MCF 10A (cell line): Measurements from ENCODE around the gene ST7L. TPM values are rescaled to one million over a fixed set of nuclear protein-coding genes. Genes with fewer than 3 reads are reported as not detected.

Experiments used
- BruUV-seq: library from RNA; stranded (reverse); fragments of 400-500 nt; replicated peaks from 2 replicates; lab custom pipeline; 2021; lab: Mats Ljungman, UMichigan
- CTCF ChIA-PET: fragments of 300-600 bp; sonication (Branson Sonifier 250); formaldehyde crosslinking; extraction: SDS; loops from one replicate; lab custom pipeline; 2021; ENCODE audit warnings: antibody characterized with exemption, inconsistent platforms; lab: Yijun Ruan, JAX
- POLR2A ChIA-PET: fragments of 300-600, 350-650 bp; sonication (Branson Sonifier 250); formaldehyde crosslinking; extraction: SDS; loops from one replicate; lab custom pipeline; 2020; ENCODE audit warnings: antibody characterized with exemption, inconsistent platforms; lab: Yijun Ruan, JAX
- DNase-seq: peaks from one replicate; pipeline ENCODE4 v3.0.0-alpha.2; 2018; ENCODE audit not compliant: unreplicated experiment
- H3K27ac Mint-ChIP-seq: one replicate; pipeline ENCODE4 v1.8.0; 2022; ENCODE audit warnings: mild to moderate bottlenecking, low read depth, mixed read lengths; ENCODE audit not compliant: unreplicated experiment
- H3K27me3 Mint-ChIP-seq: one replicate; pipeline ENCODE4 v1.8.0; 2022; ENCODE audit warnings: mixed read lengths; ENCODE audit not compliant: insufficient read depth, unreplicated experiment
- H3K36me3 Mint-ChIP-seq: one replicate; pipeline ENCODE4 v1.8.0; 2022; ENCODE audit warnings: mild to moderate bottlenecking, moderate library complexity, mixed read lengths; ENCODE audit not compliant: insufficient read depth, unreplicated experiment
- H3K4me1 Mint-ChIP-seq: one replicate; pipeline ENCODE4 v1.8.0; 2022; ENCODE audit warnings: mixed read lengths; ENCODE audit not compliant: insufficient read depth, unreplicated experiment
- H3K4me3 Mint-ChIP-seq: one replicate; pipeline ENCODE4 v1.8.0; 2022; ENCODE audit warnings: mild to moderate bottlenecking, moderate library complexity, mixed read lengths; ENCODE audit not compliant: unreplicated experiment
- H3K9me3 Mint-ChIP-seq: one replicate; pipeline ENCODE4 v1.8.0; 2022; ENCODE audit warnings: mixed read lengths; ENCODE audit not compliant: unreplicated experiment
- intact Hi-C: fragments of 100-400 bp; cut with micrococcal nuclease; formaldehyde crosslinking; loops from 2 replicates; pipeline ENCODE4 v1.14.1; 2022
- total RNA-seq: library from RNA; stranded (reverse); gene quantifications from 2 replicates; pipeline ENCODE4 v1.2.3, GENCODE V29; 2022
- TF ChIP-seq, protein P1 (sequence below): fragments of 200-600 bp; IDR thresholded peaks from one replicate; pipeline ENCODE4 v1.8.0; 2022; ENCODE audit warnings: antibody characterized with exemption, mild to moderate bottlenecking; ENCODE audit not compliant: unreplicated experiment

The ST7L gene
- total RNA-seq, 1 experiment from 2014 or later: 25.5 TPM

DNA sequence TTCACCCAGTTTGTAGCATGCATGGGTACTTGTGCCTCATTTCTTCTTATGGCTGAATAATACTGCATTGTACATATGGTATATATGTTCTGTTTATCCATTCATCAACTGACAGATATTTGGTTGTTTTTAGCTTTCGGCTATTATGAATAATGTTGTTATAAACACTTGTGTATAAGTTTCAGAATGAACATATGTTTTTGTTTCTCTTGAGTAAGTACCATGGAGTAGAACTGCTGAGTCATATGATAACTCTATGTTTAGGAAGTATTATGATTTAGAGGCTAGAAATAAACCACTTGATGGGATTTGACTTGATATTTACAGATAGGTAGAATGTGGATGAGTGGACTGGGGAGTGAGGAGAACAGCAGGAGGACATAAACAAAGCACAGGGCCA is 61.6 kb downstream of the ST7L start:
- H3K36me3 Mint-ChIP-seq: peaks cover 47% of the 10 kb centered on the region
- BruUV-seq: no TSS peak
- H3K27me3 Mint-ChIP-seq: no peaks in the 10 kb centered on the region
- no peaks in the 10 kb centered on the region for H3K9me3 Mint-ChIP-seq
- ChIA-PET CTCF (no interaction called here), POLR2A (interaction anchor here (1.1 kb wide), 1 partner anchor 13 kb away, joined by 3 read pairs; no protein-coding TSS in a partner anchor)
- intact Hi-C loops: no loop called here
- TF ChIP-seq, protein P1, sequence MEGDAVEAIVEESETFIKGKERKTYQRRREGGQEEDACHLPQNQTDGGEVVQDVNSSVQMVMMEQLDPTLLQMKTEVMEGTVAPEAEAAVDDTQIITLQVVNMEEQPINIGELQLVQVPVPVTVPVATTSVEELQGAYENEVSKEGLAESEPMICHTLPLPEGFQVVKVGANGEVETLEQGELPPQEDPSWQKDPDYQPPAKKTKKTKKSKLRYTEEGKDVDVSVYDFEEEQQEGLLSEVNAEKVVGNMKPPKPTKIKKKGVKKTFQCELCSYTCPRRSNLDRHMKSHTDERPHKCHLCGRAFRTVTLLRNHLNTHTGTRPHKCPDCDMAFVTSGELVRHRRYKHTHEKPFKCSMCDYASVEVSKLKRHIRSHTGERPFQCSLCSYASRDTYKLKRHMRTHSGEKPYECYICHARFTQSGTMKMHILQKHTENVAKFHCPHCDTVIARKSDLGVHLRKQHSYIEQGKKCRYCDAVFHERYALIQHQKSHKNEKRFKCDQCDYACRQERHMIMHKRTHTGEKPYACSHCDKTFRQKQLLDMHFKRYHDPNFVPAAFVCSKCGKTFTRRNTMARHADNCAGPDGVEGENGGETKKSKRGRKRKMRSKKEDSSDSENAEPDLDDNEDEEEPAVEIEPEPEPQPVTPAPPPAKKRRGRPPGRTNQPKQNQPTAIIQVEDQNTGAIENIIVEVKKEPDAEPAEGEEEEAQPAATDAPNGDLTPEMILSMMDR: no peak
- H3K27ac Mint-ChIP-seq: peak overlapping the region; percentile 40
- H3K4me3 Mint-ChIP-seq: no peak overlapping the region
- peaks cover 7% of the 10 kb centered on the region for H3K4me1 Mint-ChIP-seq
- peak; percentile 17 for DNase-seq

DNA sequence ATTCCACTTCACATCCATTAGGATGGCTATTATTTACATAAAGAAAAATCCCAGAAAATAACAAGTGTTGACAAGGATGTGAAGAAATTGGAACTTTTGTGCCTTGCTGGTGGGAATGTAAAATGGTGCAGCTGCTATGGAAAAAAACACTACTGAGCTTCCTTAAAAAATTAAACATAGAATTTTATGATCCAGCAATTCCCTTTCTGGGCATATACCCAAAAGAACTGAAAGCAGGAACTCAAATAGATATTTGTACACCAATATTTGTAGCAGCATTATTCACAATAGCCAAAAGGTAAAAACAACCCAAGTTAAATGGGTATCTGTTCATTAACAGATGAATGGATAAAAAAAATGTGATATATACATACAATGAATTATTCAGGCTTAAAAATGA is 64.5 kb downstream of the ST7L start:
- DNase-seq: no peak
- Mint-ChIP-seq H3K4me3 (no peak overlapping the region), H3K27ac (no peak overlapping the region), H3K9me3 (no peaks in the 10 kb centered on the region), H3K27me3 (no peaks in the 10 kb centered on the region), H3K4me1 (peaks cover 7% of the 10 kb centered on the region), H3K36me3 (peaks cover 34% of the 10 kb centered on the region)
- CTCF ChIA-PET: no interaction called here
- intact Hi-C loops: no loop called here
- no TSS peak for BruUV-seq
- POLR2A ChIA-PET: interaction anchor here (1.3 kb wide), 1 partner anchor 9 kb away, joined by 5 read pairs; no protein-coding TSS in a partner anchor
- TF ChIP-seq, protein P1: no peak

DNA sequence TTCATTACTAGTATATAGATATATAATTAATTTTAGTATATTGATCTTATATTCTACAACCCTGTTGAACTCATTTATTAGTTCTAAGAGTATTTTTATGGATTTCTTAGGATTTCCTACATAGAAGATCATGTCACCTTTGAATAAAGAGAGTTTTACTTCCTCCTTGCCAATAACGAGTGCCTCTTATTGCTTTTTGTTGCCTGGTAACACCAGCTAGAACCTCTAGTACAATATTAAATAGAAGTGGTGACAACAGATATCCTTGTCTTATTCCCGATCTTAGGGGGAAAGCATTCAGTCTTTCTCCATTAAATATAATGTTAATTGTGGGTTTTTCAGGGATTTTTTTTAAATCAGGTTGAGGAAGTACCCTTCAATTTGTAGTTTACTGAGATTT is 69.4 kb downstream of the ST7L start:
- Mint-ChIP-seq H3K27ac (no peak overlapping the region), H3K27me3 (no peaks in the 10 kb centered on the region), H3K4me3 (no peak overlapping the region), H3K9me3 (no peaks in the 10 kb centered on the region), H3K4me1 (peaks cover 11% of the 10 kb centered on the region), H3K36me3 (peaks cover 39% of the 10 kb centered on the region)
- no peak for DNase-seq
- intact Hi-C loops: no loop called here
- TF ChIP-seq, protein P1: no peak
- POLR2A ChIA-PET: no interaction called here
- CTCF ChIA-PET: interaction anchor here (0.8 to 1.0 kb wide), 2 partner anchors 83 to 159 kb away, joined by 3 to 6 read pairs; no protein-coding TSS in a partner anchor
- no TSS peak for BruUV-seq

DNA sequence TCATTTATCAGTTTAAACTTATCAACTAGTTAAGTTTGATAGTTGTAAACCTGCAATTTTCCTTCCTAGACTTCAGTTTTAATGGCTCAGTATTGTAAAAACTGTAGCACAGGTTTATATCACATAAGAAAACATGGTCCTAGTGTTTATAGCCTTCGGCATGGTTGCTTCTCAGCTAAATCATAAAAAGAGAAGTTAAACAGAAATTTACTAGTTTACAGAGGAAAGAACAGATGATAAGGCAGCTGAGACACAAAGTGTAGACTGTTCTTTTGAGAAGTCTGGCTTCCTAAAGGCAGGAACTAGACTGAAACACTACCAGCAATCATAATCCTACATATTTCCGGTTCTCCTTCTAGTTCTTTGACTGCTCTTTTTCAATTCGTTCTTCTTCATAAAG is 70.4 kb downstream of the ST7L start:
- no peak for DNase-seq
- ChIA-PET POLR2A (no interaction called here), CTCF (interaction anchor here (0.6 to 0.7 kb wide), 2 partner anchors 56 to 565 kb away, joined by 3 read pairs; no protein-coding TSS in a partner anchor)
- intact Hi-C loops: no loop called here
- Mint-ChIP-seq H3K9me3 (no peaks in the 10 kb centered on the region), H3K27ac (no peak overlapping the region), H3K27me3 (no peaks in the 10 kb centered on the region), H3K4me3 (no peak overlapping the region), H3K36me3 (peaks cover 31% of the 10 kb centered on the region), H3K4me1 (peaks cover 16% of the 10 kb centered on the region)
- BruUV-seq: no TSS peak
- TF ChIP-seq, protein P1: no peak
